Activated T-cell treated with anti-CD3 and anti-CD28 coated beads, Interleukin-2, amount 50 U/mL, for 48 hours (primary cell): ENCODE data around the gene WWOX.

Experiments
- DNase-seq, 2 experiments: peaks; one replicate each; pipeline ENCODE4 v3.0.0-alpha.2; 2020

WWOX gene

GRCh38 chr16:78895681-78896080, 796.2 kb downstream of the WWOX start:
- DNase-seq = no peak

DNA sequence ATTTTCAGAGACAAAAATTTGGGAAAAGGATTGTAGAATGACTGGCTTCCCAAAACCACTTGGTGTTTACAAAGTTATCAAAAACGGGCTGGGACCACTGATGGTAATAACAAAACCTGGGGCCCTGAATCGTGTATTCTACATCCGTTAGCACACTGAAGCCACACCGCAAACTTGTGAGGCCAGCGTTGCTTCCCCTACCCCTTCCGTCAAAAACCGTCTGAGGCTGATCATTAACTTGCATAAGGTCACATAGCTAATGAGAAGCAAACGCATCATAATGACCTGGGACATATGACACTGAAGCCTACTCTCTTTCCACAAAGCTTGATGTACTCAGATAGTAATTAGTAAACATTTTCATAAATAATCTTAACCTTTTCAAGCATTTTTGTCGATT, 796.8 kb downstream of the WWOX start:
- DNase-seq = peak in 1 of 2 experiments; percentile 50

DNA sequence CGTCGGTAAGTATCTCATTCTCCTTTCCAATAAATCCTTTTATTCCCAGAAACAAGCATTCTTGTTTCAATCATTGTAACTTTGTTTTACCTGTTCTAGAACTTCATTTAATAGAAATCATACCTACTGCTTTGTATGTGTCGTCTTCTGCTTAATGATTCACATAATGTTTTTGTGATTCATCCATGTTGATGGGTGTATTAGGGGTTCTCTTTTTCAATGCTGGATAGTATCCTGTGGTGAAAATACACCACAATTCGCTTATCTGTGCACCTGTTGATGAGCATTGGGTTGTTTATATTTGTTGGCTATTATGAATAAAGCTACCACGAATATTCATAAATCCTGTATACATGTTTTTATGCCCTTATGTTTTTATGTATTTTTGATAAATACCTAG, 797.8 kb downstream of the WWOX start:
- no peak for DNase-seq

DNA sequence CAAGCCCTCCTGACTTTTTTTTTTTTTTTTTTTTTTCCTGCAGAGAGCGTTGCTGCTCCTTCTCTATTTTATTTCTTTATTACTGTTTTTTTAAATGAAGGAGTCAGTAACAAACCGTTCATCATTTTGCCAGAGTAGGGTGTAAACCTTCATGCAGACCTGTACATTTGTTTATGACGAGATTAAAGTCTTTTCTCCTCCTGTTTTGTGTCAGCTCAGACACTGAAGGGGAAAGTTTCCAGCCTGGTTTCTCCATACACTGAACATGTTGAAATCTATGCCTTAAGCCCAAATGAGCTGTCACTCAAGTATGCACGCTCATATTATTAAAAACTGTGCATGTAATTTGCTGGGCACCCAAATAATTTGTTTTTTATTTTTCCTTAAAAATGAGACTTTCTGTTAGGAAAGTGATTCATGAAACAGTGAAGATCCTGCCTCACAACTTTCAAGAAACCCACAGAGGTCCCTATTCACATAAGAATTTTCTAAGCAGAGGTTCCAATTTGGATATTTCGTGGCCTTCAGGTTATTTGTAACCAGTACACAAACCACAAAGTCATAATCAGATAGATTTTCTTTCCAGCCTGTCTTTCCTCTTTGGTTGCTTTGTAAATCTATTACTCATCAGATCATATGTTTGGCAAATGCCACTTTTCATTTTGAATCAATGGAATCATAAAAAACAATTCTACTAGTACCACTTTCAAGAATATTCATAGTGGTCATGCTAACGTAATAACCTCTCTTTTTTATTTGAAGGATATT, 800.8 kb downstream of the WWOX start:
- no peak for DNase-seq

DNA sequence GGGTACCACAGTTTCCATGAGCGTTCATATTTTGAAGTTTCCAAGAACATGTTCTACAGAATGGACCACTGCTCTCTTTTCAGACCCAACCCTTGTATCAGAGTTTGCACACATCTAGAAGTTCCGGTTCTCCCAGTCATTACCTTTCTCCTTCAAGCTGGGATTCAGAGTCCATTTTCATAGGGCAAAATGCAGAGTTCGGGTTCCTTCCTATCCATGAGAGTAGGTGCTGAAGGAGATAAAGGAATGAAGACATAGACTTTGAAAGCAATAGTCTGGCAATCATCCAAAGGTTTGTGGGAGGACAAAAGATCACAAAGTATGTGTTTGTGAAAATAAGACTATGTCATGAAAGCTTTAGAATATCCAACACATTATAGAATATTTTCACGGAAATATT, 801.5 kb downstream of the WWOX start:
- no peak for DNase-seq

GRCh38 chr16:78902321-78902720, 802.9 kb downstream of the WWOX start:
- DNase-seq = no peak

- DNase-seq = no peak
Measured at GRCh38 chr16:78903237-78903636, 803.8 kb downstream of the WWOX start.

DNA sequence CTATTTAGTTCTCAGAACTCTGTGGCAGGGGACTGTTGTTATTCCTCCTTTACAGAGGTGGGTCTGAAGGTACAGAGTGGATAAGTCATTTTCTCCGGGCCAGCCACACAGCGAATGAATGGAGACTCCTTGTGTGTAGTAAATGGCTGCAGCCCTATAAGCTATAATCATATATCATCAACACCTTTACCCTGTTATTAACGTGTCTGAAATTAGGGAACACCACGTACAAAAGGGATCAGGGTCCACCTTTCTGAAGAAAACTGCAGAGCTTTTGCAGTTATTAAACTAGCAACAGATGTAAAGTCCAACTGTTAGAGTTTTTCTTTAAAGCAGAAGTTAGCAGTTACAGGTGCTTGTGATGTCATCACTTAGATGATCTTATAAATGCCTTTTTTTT, 804.4 kb downstream of the WWOX start:
- no peak for DNase-seq

GRCh38 chr16:78906135-78906534, 806.7 kb downstream of the WWOX start:
- no peak for DNase-seq

DNA sequence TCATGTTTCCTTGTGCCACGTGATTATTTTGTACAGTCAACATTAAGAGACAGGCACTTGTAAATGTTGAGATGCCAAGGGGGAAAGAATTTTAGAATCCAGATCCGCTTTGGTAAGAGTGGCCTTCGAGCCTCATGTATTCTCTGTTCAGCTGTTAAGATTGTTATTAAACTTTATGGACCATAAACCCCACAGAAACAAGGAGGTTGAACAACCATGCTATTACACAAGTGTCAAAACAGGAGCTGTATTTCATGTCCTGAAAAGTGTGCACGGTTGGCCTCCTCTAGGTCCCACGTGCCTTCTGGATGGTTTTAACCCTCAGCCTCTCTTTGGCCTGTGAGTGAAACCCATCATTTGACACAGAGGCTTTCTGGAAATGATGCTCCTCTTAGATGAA, 809.8 kb downstream of the WWOX start:
- DNase-seq = no peak

DNA sequence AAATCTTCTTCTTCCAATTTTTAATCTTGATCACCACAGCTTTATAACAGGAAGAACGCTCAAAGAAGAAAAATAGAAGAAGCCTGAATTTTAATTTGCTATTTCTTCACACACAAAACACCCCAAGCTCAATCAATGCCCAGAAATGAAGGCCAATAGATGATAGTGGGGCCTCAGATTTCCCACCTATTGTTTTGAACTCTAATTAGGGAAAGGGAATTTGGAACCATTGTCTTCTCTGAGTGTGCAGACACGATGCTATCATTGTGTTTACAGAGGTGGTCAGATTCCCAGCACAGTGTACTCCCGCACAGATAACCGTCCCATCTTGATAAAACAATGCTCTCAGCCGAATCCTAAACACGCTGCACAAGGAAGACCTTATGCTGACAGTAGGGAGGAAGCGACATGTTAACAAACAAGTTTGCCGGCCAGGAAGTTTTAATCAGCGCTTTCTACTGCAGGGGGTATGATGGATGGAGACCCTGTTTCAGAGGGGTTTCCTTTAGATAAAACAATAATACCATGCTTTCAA, 816.4 kb downstream of the WWOX start:
- DNase-seq = no peak

GRCh38 chr16:78916928-78917545, 817.6 kb downstream of the WWOX start:
- peak in 1 of 2 experiments; percentile 37 for DNase-seq

DNA sequence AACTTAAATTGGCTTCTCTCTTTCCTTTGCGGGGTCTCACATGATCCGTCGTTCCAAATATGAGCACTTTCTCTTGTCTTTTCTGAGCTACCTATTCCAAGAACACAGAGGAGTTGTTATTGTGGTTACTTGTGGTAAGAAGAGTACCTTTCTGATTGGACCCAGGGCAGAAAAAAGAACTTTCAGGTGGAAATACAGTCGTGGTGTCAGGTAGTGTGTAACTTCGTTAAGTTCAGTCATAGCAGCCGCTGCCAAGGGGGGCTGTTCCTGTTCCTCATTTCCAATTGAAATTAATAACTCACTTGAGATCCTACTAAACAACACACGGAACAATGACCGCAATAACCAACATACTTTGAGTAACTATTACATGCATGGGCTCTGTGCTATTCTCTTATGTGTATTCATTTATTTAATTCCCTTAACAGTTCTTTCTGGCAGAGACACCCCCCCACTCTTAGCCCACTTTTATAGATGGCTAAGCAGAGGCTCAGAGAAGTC, 819.4 kb downstream of the WWOX start:
- no peak for DNase-seq

DNA sequence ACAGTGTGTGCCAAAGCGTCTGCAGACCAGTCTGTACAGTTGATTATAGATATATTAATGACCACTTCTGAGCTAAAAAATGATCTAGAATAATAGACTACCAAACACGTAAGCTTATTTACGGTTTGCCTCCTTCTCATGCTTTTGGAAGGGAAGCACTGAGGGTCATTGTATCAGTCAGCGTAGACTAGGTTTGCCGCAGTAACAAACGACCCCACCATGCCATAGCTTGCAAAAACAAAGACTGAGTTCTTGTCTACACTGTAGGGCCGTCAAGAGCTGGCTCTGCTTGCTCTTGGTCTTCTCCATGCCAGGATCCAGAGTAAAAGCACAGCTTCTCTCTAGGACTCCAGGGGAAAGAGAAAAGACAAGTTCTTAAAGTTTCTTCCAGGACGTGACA, 820.4 kb downstream of the WWOX start:
- DNase-seq = no peak

- DNase-seq = no peak
Measured at GRCh38 chr16:78920621-78921020, 821.2 kb downstream of the WWOX start.

GRCh38 chr16:78925083-78925767, 825.8 kb downstream of the WWOX start:
- peak; percentile 57 to 67 for DNase-seq

GRCh38 chr16:78926723-78927210, 827.3 kb downstream of the WWOX start:
- no peak for DNase-seq

- DNase-seq = no peak
Measured at GRCh38 chr16:78927766-78928165, 828.3 kb downstream of the WWOX start.

- no peak for DNase-seq
Measured at GRCh38 chr16:78929841-78930240, 830.4 kb downstream of the WWOX start.

GRCh38 chr16:78930561-78930960, 831.1 kb downstream of the WWOX start:
- DNase-seq = no peak

GRCh38 chr16:78931267-78931666, 831.8 kb downstream of the WWOX start:
- no peak for DNase-seq

DNA sequence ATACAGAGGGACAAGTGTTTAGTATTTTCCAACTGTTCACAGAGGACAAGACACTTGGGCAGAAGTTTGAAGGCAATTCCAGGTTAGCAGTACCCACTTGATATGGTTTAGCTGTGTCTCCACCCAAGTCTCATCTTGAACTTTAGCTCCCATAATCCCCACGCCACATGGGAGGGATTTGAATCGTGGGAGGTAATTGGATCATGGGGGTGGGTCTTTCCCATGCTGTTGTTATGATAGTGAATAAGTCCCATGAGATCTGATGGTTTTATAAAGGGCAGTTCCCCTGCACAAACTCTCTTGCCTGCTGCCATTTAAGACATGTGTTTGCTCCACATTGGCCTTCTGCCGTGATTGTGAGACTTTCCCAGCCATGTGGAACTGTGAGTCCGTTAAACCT, 832.2 kb downstream of the WWOX start:
- DNase-seq = no peak

GRCh38 chr16:78932355-78932943, 833.0 kb downstream of the WWOX start:
- DNase-seq = no peak
